MM.1S (cell line): ENCODE results near the gene SLC8A1.

Experiments
- CTCF ChIP-seq: fragments of 300-600 bp; sonication (generic); IDR thresholded peaks from 2 replicates; pipeline ENCODE4 v1.5.1; 2016; ENCODE audit warnings: antibody characterized with exemption, low read length, mixed read lengths
- EZH2 ChIP-seq: fragments of 300-600 bp; sonication (generic); optimal IDR thresholded peaks from 2 replicates; pipeline ENCODE3; 2017; ENCODE audit warnings: low read depth, mild to moderate bottlenecking, antibody characterized with exemption, low read length, mixed read lengths
- EZH2phosphoT487 ChIP-seq: fragments of 300-600 bp; sonication (generic); IDR thresholded peaks from 2 replicates; pipeline ENCODE4 v1.6.1; 2018; ENCODE audit warnings: antibody characterized with exemption, low read length

- no peak for TF ChIP-seq CTCF
- no peak for TF ChIP-seq EZH2
- no peak for TF ChIP-seq EZH2phosphoT487
Measured at GRCh38 chr2:40341198-40341597, 110.7 kb downstream of the SLC8A1 start.
